Left ventricle myocardium inferior (tissue), 1 donor: ENCODE data around the gene RAB8B. TPM values are rescaled to one million over a fixed set of nuclear protein-coding genes. Genes with fewer than 3 reads are reported as not detected.

Experiments used
- DNase-seq: peaks from one replicate; pipeline ENCODE4 v3.0.0-alpha.2; 2020
- H3K27ac ChIP-seq: fragments of 200-600 bp; replicated peaks from 2 replicates; pipeline ENCODE4 v1.8.0; 2021
- H3K27me3 ChIP-seq: fragments of 200-600 bp; 2 replicates; pipeline ENCODE4 v1.8.0; 2021; ENCODE audit warnings: low read depth
- H3K36me3 ChIP-seq: fragments of 200-600 bp; 2 replicates; pipeline ENCODE4 v1.8.0; 2021
- H3K4me1 ChIP-seq: fragments of 200-600 bp; 2 replicates; pipeline ENCODE4 v1.8.0; 2021
- H3K4me3 ChIP-seq: fragments of 200-600 bp; 2 replicates; pipeline ENCODE4 v1.8.0; 2021; ENCODE audit warnings: mild to moderate bottlenecking, moderate library complexity
- H3K9me3 ChIP-seq: fragments of 200-600 bp; replicated peaks from 2 replicates; pipeline ENCODE4 v1.8.0; 2021
- intact Hi-C: fragments of 100-400 bp; cut with micrococcal nuclease; formaldehyde crosslinking; loops from one replicate; pipeline ENCODE4 v1.11.0; 2022
- long read RNA-seq: library from polyadenylated mRNA; unstranded; transcript quantifications from one replicate; pipeline ENCODE4 v2.0.0, GENCODE V29; 2021
- total RNA-seq: library from RNA; stranded (reverse); fragmentation: NEBNext Ultra II Directional; extraction: Animal tissue kit (Norgen Biotek cat#: 25700); gene quantifications from one replicate; pipeline ENCODE4 v1.2.1, GENCODE V29; 2021
- TF ChIP-seq, protein P1 (sequence below): fragments of 200-600 bp; IDR thresholded peaks from 2 replicates; pipeline ENCODE4 v1.8.0; 2021; ENCODE audit warnings: antibody characterized with exemption, mild to moderate bottlenecking, borderline replicate concordance
- donor health status: DM: no; HTN: yes; CAD: no; lungs with severe emphysema.

RAB8B gene
- total RNA-seq: 8.1 TPM
- long read RNA-seq, full-length matches to known transcripts: 6 of 8 reads
- long read RNA-seq, partial matches to known transcripts: 0 of 8 reads
- long read RNA-seq, other reads (novel, unspliced or antisense): 2 of 8 reads

DNA sequence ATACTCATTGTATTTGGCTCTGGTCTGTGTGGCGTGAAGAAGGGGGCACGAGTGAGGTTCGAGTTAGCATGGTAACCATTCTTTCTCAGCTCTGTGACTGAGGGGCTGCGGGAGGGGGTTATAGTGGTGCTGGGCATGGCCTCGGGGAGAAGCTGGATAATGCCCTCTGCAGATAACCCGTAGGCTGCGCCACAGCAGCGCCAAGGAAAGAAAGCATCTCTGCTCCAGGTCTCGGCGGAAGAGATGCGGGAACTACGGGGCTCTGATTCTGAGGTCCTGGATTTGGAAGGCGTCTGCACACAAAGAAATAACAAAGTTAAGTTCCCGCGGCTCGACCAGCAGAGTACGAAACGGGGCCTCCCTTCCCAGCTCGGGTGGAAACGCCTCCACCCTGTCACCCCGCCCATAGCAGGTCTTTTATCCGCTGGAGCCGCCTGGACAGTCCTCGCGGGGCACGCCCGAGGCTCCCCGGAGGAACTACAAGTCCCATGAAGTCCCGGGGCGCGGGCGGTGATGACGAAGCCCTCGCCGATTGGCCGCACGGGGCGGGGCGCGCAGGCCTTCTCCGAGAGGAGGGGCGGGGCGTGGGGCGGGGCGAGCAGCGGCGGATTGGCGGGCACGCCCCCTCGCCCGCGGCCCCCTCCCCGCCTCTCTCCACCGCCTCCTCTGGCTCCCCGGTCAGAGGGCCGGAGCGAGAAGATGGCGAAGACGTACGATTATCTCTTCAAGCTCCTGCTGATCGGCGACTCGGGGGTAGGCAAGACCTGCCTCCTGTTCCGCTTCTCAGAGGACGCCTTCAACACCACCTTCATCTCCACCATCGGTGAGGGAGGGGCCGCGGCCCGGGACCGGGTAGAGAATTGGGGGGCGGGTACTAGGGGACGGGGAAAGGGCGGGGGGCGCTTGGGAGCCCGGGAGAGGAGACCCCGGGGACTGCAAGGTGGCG lies at the start of gene RAB8B:
TSS of gene RAB8B (plus strand) at position 681 of the 946 bp plus-strand sequence. CDS start at position 700, 19 bp downstream.
- H3K27ac ChIP-seq: peak within 1 kb of the TSS; percentile 83
- no peaks in the 10 kb centered on the region for H3K27me3 ChIP-seq
- H3K4me1 ChIP-seq: peaks cover 51% of the 10 kb centered on the region
- H3K9me3 ChIP-seq: no peaks in the 10 kb centered on the region
- intact Hi-C loops: no loop called here
- H3K4me3 ChIP-seq: peak within 1 kb of the TSS; percentile 77
- TF ChIP-seq, protein P1, sequence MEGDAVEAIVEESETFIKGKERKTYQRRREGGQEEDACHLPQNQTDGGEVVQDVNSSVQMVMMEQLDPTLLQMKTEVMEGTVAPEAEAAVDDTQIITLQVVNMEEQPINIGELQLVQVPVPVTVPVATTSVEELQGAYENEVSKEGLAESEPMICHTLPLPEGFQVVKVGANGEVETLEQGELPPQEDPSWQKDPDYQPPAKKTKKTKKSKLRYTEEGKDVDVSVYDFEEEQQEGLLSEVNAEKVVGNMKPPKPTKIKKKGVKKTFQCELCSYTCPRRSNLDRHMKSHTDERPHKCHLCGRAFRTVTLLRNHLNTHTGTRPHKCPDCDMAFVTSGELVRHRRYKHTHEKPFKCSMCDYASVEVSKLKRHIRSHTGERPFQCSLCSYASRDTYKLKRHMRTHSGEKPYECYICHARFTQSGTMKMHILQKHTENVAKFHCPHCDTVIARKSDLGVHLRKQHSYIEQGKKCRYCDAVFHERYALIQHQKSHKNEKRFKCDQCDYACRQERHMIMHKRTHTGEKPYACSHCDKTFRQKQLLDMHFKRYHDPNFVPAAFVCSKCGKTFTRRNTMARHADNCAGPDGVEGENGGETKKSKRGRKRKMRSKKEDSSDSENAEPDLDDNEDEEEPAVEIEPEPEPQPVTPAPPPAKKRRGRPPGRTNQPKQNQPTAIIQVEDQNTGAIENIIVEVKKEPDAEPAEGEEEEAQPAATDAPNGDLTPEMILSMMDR: no peak
- peak; percentile 99 for DNase-seq
- H3K36me3 ChIP-seq: no peaks in the 10 kb centered on the region

DNA sequence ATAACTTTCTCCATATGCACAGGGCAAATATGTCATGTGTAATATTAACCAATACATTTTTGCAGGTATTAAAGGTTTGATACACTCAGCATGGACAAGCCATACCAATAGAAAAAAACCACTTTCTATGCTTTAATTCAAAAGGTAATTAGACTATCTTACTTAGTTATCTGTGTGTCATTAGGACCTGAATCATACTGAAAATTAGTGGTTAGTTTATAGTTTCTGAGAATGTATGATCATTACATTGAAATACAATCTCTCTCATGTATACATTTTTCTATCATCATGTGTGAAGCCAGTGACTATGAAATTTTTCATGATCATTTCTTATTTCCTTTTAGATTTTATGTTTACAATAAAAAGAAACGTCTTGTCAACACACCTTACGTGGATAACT lies 48.5 kb upstream of the RAB8B start:
- Histone ChIP-seq H3K36me3 (peaks cover 12% of the 10 kb centered on the region), H3K27ac (no peak overlapping the region), H3K9me3 (no peaks in the 10 kb centered on the region), H3K4me3 (no peak overlapping the region), H3K4me1 (no peaks in the 10 kb centered on the region), H3K27me3 (no peaks in the 10 kb centered on the region)
- no peak for DNase-seq
- TF ChIP-seq, protein P1: no peak
- intact Hi-C loops: no loop called here

DNA sequence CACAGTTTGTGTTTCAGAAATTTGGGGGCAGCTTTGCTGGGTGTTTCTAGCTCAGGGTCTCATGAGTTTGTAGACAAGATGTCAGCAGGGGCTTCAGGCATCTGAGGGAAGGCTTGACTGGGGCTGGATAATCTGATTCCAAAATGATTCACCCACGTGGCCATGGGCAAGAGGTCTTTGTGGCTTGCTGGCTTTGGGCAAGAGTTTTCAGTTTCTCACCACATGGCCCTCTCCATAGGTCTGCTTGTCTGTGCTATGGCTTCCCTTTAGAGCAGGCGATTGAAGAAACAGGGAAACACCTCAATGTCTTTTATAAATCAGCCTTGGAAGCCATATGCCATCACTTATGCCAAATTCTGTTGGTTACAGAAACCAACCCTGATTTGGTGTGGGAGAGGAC lies 44.0 kb upstream of the RAB8B start:
- Histone ChIP-seq H3K4me1 (peaks cover 6% of the 10 kb centered on the region), H3K27ac (no peak overlapping the region), H3K36me3 (peaks cover 32% of the 10 kb centered on the region), H3K9me3 (no peaks in the 10 kb centered on the region), H3K4me3 (no peak overlapping the region), H3K27me3 (no peaks in the 10 kb centered on the region)
- TF ChIP-seq, protein P1: no peak
- intact Hi-C loops: no loop called here
- no peak for DNase-seq

DNA sequence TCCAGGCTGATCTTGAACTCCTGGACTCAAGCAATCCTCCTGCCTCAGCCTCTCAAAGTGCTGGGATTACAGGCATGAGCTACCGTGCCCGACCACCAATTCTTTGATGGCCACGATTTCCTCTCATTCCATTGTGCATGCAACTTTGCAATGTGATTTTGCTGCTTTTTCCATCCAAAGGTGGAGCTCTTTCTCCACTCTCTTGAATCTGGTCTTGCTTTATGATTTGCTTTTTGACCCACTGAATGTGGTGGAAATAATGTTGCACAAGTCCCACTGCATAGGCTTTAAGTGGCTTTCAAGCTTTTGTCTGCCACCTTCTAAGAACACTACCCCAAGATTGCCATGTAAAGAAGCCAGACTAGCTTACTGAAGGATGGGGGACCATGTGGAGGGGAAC lies 42.7 kb upstream of the RAB8B start:
- Histone ChIP-seq H3K27me3 (no peaks in the 10 kb centered on the region), H3K27ac (no peak overlapping the region), H3K9me3 (no peaks in the 10 kb centered on the region), H3K4me3 (no peak overlapping the region), H3K4me1 (peaks cover 17% of the 10 kb centered on the region), H3K36me3 (peaks cover 36% of the 10 kb centered on the region)
- DNase-seq: no peak
- TF ChIP-seq, protein P1: no peak
- intact Hi-C loops: no loop called here

DNA sequence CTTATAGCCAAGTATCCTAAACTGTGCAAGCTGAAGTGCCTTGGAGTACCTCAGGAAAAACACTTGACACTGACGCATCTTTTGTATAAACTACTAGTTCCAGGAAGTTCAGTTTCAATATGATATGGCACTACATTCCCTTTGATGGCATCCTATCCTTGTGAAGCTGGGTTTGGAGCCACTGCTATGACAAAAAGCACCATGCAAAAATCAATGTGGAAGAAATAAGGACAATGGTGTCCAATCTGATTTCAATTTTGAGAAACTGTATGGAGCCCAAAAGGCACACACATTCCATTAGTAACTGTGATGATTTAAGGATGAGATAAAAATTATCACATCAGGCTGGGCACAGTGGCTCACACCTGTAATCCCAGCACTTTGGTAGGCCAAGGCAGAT lies 37.7 kb upstream of the RAB8B start:
- H3K9me3 ChIP-seq: no peaks in the 10 kb centered on the region
- peaks cover 56% of the 10 kb centered on the region for H3K4me1 ChIP-seq
- H3K4me3 ChIP-seq: no peak overlapping the region
- H3K36me3 ChIP-seq: peaks cover 67% of the 10 kb centered on the region
- intact Hi-C loops: loop anchor here (10.0 kb wide), 1 partner anchor 123 kb away; the partner anchor contains the start of gene APH1B
- TF ChIP-seq, protein P1: no peak
- DNase-seq: no peak
- H3K27me3 ChIP-seq: no peaks in the 10 kb centered on the region
- no peak overlapping the region for H3K27ac ChIP-seq
